ENCODE data around the gene GUCA1C.

The GUCA1C gene

GRCh38 chr3:108882762-108883161, 70.9 kb downstream of the GUCA1C start:
- ChIA-PET CTCF (no interaction called here), POLR2A (no interaction called here)
- TF ChIP-seq CTCF (IDR thresholded peaks at IDR 0.05; ENCODE audit: control extremely low read depth, extremely low read depth, low read depth, missing control alignments) = no peak
- DNase-seq (ENCODE audit: extremely low spot score) = no peak

- CTCF ChIA-PET = interaction anchor here (1.1 kb wide), 1 partner anchor 17 kb away, joined by 3 read pairs; no protein-coding TSS in a partner anchor
- DNase-seq (ENCODE audit: extremely low spot score) = no peak
- no peak for TF ChIP-seq CTCF (IDR thresholded peaks at IDR 0.05; ENCODE audit: control extremely low read depth, extremely low read depth, low read depth, missing control alignments)
- POLR2A ChIA-PET = no interaction called here
Measured at GRCh38 chr3:108879915-108880314, 73.8 kb downstream of the GUCA1C start.

DNA sequence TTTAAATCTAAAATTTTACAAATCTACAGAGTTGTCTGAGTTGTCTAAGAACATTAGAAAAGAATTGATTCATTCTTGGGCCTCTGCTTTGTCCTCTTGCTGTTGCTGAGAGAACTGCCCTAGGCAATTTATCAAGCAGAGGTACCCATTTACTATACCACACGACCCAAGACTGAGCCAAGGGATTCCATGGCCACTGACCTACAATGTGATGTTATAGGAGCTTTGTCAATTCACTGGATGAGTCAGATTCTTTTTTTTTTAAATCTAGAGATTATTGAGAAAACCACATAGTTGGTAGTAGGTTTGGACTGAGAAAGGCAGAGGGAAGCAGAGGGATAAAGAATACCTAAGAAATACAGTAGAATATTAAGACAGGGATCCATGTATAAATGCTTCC, 75.8 kb downstream of the GUCA1C start:
- TF ChIP-seq CTCF (IDR thresholded peaks at IDR 0.05; ENCODE audit: control extremely low read depth, extremely low read depth, low read depth, missing control alignments) = no peak
- ChIA-PET CTCF (no interaction called here), POLR2A (no interaction called here)
- no peak for DNase-seq (ENCODE audit: extremely low spot score)

DNA sequence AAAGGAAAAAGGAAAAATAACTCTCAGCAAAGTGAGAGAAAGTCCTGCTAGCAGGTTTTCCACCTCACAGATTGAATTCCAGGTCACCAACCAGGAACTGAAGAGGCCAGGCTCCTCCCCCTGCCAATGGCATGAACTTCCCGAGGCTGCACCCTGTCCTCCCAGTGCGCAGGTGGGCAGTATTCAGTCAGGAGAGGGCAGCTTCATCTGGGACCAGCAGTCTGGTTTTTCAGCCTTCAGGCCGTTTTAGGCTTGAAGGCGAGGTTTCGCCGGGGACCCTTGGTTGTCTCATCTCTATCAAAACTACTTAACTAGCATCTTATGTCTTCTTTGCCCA, 89.9 kb downstream of the GUCA1C start:
- ChIA-PET POLR2A (no interaction called here), CTCF (interaction anchor here (0.7 kb wide), 1 partner anchor 16 kb away, joined by 3 read pairs; no protein-coding TSS in a partner anchor)
- no peak for DNase-seq (ENCODE audit: extremely low spot score)
- TF ChIP-seq CTCF (IDR thresholded peaks at IDR 0.05; ENCODE audit: control extremely low read depth, extremely low read depth, low read depth, missing control alignments) = no peak

GRCh38 chr3:108862865-108863798, 90.5 kb downstream of the GUCA1C start:
- TF ChIP-seq CTCF (IDR thresholded peaks at IDR 0.05; ENCODE audit: control extremely low read depth, extremely low read depth, low read depth, missing control alignments) = no peak
- DNase-seq (ENCODE audit: extremely low spot score) = no peak
- CTCF ChIA-PET = interaction anchor here (0.7 kb wide), 1 partner anchor 16 kb away, joined by 3 read pairs; no protein-coding TSS in a partner anchor
- POLR2A ChIA-PET = no interaction called here

DNA sequence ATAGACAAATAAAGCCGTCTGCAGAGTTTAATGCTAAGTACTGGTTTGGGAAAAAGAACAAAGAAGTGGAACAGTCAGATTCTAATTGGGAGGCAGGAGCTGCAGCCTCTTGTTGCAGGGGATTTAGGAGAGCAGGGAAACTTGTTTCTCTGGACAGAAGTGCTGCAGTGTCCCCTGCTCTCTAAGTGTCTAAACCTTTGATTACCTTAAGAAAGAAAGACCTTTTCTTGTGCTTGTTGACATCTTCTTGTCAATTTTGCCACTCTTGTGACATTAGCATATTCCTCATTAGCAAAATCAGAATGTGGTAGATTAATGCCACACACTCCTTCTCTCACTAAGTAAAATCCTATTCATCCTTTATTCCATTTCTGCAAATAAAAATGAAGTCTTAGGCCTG, 92.3 kb downstream of the GUCA1C start:
- TF ChIP-seq CTCF (IDR thresholded peaks at IDR 0.05; ENCODE audit: control extremely low read depth, extremely low read depth, low read depth, missing control alignments) = no peak
- ChIA-PET POLR2A (no interaction called here), CTCF (no interaction called here)

More for the DNA sequence above, 92.3 kb downstream of the GUCA1C start:
- no peak for DNase-seq (ENCODE audit: extremely low spot score)

Measured in GM10248 (cell line).